Measurements from ENCODE around the gene GARIN5A.
"Not testable (repeated sequence)": the region's sequence is repeated elsewhere in the genome, so short reads cannot be mapped to it uniquely, and the experiment has no call there.

The GARIN5A gene

DNA sequence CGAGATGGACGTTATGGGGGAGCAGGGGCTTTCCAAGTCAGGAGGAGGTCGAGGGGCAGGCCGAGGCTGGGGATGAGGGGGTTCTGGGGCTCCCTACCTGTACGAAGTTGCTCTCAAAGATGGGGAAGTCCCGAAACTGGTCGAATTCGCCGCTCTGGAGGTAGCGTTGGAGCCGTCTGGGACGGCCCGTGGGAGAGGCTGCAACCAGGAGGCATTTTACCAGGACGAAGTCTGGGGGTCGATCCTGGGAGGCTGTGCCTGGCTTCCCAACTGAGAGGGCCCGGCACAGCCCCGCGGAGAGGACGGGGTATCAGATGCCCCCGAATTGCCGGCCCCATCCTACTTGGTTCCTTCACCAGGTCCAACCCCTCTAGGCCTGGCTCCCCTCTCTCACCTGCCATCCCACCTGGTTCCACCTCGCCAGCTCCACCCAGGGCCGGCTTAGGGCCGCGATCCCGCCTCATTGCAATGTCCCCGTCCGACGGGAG lies 868 bp downstream of the GARIN5A start:
- H4K8ac ChIP-seq (ENCODE audit: low read depth, low read length), result no peak overlapping the region
- no peak overlapping the region for H2BK120ac ChIP-seq (ENCODE audit: low read depth, low read length)
- no peak for DNase-seq
- no peak overlapping the region for H3K4me3 ChIP-seq (ENCODE audit: low read length)
- no peak overlapping the region for H3K23ac ChIP-seq (ENCODE audit: low read length)
- H3K27ac ChIP-seq (ENCODE audit: low read depth, low read length), result no peak overlapping the region
- H3K4me1 ChIP-seq (ENCODE audit: control insufficient read depth, low read depth, low read length), result no peaks in the 10 kb centered on the region
- H3K79me2 ChIP-seq (ENCODE audit: control insufficient read depth, insufficient read depth, low read length), result peaks cover 10% of the 10 kb centered on the region
- no peak overlapping the region for H3K4ac ChIP-seq (ENCODE audit: low read depth, low read length)
- no peak overlapping the region for H2BK15ac ChIP-seq (replicated peaks; ENCODE audit: low read depth)
- H3K4me2 ChIP-seq (ENCODE audit: low read length), result no peak overlapping the region
- H3K18ac ChIP-seq (ENCODE audit: low read length), result no peak overlapping the region
- no peak overlapping the region for H4K5ac ChIP-seq (ENCODE audit: low read length)
- H3K36me3 ChIP-seq (ENCODE audit: control insufficient read depth, insufficient read depth, low read length), result no peaks in the 10 kb centered on the region
- no peak overlapping the region for H2BK5ac ChIP-seq (ENCODE audit: low read length)
- peaks cover 12% of the 10 kb centered on the region for H3K79me1 ChIP-seq (ENCODE audit: low read length)
- no peak overlapping the region for H2AK5ac ChIP-seq (ENCODE audit: low read length)
- no CpG with 5 or more reads among the region's 29 CpGs for WGBS (ENCODE audit: extremely low coverage, insufficient coverage, low lambda C conversion rate)
- H3K27me3 ChIP-seq (ENCODE audit: insufficient read depth, low read length, poor library complexity), result no peaks in the 10 kb centered on the region
- no peak overlapping the region for H3K9ac ChIP-seq (ENCODE audit: low read length)
- no peak overlapping the region for H3K56ac ChIP-seq (ENCODE audit: low read length)

DNA sequence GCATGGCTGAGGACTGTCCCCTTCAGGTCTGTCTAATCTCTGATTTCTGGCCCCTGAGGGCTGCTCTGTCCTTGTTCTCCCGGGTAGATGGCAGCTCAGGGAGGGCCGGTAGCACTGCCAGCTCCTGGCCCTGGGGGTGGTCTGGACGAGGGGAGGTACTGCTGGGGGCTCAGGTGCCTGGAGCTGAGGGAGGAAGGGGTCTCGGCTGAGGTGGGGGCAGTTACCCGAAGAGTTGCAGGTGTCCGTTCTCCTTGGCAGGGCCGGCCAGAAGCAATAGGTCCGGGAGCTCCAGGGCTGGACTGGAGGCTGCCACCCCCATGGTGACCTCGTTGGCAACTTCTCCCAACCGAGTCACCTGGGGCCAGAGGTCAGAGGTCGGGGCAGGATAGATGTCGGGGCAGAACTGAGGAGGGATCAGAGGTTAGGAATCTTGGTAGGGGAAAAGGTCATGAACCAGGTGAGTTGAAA lies 1.5 kb downstream of the GARIN5A start:
- H3K18ac ChIP-seq (ENCODE audit: low read length), result no peak overlapping the region
- H3K4me3 ChIP-seq (ENCODE audit: low read length), result no peak overlapping the region
- no peaks in the 10 kb centered on the region for H3K36me3 ChIP-seq (ENCODE audit: control insufficient read depth, insufficient read depth, low read length)
- no peak overlapping the region for H3K9ac ChIP-seq (ENCODE audit: low read length)
- H2AK5ac ChIP-seq (ENCODE audit: low read length), result no peak overlapping the region
- H4K8ac ChIP-seq (ENCODE audit: low read depth, low read length), result no peak overlapping the region
- DNase-seq, result no peak
- H3K4me2 ChIP-seq (ENCODE audit: low read length), result no peak overlapping the region
- H3K79me1 ChIP-seq (ENCODE audit: low read length), result peaks cover 12% of the 10 kb centered on the region
- no peak overlapping the region for H3K23ac ChIP-seq (ENCODE audit: low read length)
- no peaks in the 10 kb centered on the region for H3K27me3 ChIP-seq (ENCODE audit: insufficient read depth, low read length, poor library complexity)
- H3K27ac ChIP-seq (ENCODE audit: low read depth, low read length), result no peak overlapping the region
- no peak overlapping the region for H4K5ac ChIP-seq (ENCODE audit: low read length)
- H2BK15ac ChIP-seq (replicated peaks; ENCODE audit: low read depth), result no peak overlapping the region
- H2BK120ac ChIP-seq (ENCODE audit: low read depth, low read length), result no peak overlapping the region
- peaks cover 10% of the 10 kb centered on the region for H3K79me2 ChIP-seq (ENCODE audit: control insufficient read depth, insufficient read depth, low read length)
- no peak overlapping the region for H2BK5ac ChIP-seq (ENCODE audit: low read length)
- WGBS (ENCODE audit: extremely low coverage, insufficient coverage, low lambda C conversion rate), result no CpG with 5 or more reads among the region's 12 CpGs
- H3K4ac ChIP-seq (ENCODE audit: low read depth, low read length), result no peak overlapping the region
- no peaks in the 10 kb centered on the region for H3K4me1 ChIP-seq (ENCODE audit: control insufficient read depth, low read depth, low read length)
- no peak overlapping the region for H3K56ac ChIP-seq (ENCODE audit: low read length)

DNA sequence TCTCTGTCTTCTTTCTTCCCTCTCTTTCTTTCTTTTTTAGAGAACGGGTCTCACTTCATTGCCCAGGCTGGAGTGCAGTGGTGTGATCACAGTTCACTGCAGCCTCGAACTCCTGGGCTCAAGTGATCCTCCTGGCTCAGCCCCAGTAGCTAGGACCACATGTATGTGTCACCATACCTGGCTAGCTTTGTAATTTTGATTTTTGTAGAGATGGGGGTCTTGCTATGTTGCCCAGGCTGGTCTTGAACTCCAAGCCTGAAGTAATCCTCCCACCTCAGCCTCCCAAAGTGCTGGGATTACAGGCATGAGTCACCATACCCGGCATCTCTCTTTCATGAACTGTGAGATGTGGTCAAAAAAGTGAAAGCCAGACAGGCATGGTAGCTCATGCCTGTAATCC lies 3.3 kb downstream of the GARIN5A start:
- H3K56ac ChIP-seq (ENCODE audit: low read length); H3K79me2 ChIP-seq (ENCODE audit: control insufficient read depth, insufficient read depth, low read length); H3K4ac ChIP-seq (ENCODE audit: low read depth, low read length); H4K8ac ChIP-seq (ENCODE audit: low read depth, low read length); H2AK5ac ChIP-seq (ENCODE audit: low read length); DNase-seq; H4K5ac ChIP-seq (ENCODE audit: low read length); H3K4me3 ChIP-seq (ENCODE audit: low read length); H2BK15ac ChIP-seq (replicated peaks; ENCODE audit: low read depth); H3K18ac ChIP-seq (ENCODE audit: low read length); H3K4me2 ChIP-seq (ENCODE audit: low read length); H2BK5ac ChIP-seq (ENCODE audit: low read length); H3K9ac ChIP-seq (ENCODE audit: low read length); H3K27me3 ChIP-seq (ENCODE audit: insufficient read depth, low read length, poor library complexity); H3K36me3 ChIP-seq (ENCODE audit: control insufficient read depth, insufficient read depth, low read length); H3K27ac ChIP-seq (ENCODE audit: low read depth, low read length); H3K23ac ChIP-seq (ENCODE audit: low read length); H3K79me1 ChIP-seq (ENCODE audit: low read length); H3K4me1 ChIP-seq (ENCODE audit: control insufficient read depth, low read depth, low read length); H2BK120ac ChIP-seq (ENCODE audit: low read depth, low read length): not testable (repeated sequence)
- WGBS (ENCODE audit: extremely low coverage, insufficient coverage, low lambda C conversion rate), result no CpG with 5 or more reads among the region's 3 CpGs

DNA sequence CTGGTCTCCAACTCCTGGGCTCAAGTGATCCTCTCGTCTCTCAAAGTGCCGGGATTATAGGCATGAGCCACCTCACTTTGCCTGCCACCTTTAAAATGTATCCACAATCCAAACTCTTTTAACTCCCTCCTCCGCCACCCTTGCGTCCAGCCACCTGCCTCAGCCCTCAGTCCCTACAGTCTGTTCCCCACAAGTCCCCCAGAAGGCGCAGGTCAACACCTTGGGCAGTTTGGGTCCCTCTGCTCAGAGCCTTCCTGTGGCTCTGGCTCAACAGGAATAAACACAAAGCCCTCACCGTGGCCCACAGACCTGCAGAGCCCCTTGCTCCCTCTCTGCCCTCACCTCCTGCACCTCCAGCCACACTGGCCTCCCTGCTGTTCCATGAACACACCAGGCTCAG lies 7.8 kb downstream of the GARIN5A start:
- Histone ChIP-seq H3K4ac (ENCODE audit: low read depth, low read length) (no peak overlapping the region), H3K27ac (ENCODE audit: low read depth, low read length) (no peak overlapping the region), H3K4me2 (ENCODE audit: low read length) (no peak overlapping the region), H2BK120ac (ENCODE audit: low read depth, low read length) (no peak overlapping the region), H3K23ac (ENCODE audit: low read length) (no peak overlapping the region), H2BK15ac (replicated peaks; ENCODE audit: low read depth) (no peak overlapping the region), H2BK5ac (ENCODE audit: low read length) (no peak overlapping the region), H3K79me2 (ENCODE audit: control insufficient read depth, insufficient read depth, low read length) (no peaks in the 10 kb centered on the region), H3K4me3 (ENCODE audit: low read length) (no peak overlapping the region), H4K5ac (ENCODE audit: low read length) (no peak overlapping the region), H3K18ac (ENCODE audit: low read length) (no peak overlapping the region), H2AK5ac (ENCODE audit: low read length) (no peak overlapping the region), H3K36me3 (ENCODE audit: control insufficient read depth, insufficient read depth, low read length) (no peaks in the 10 kb centered on the region), H3K27me3 (ENCODE audit: insufficient read depth, low read length, poor library complexity) (no peaks in the 10 kb centered on the region), H3K79me1 (ENCODE audit: low read length) (no peaks in the 10 kb centered on the region), H3K4me1 (ENCODE audit: control insufficient read depth, low read depth, low read length) (no peaks in the 10 kb centered on the region), H4K8ac (ENCODE audit: low read depth, low read length) (no peak overlapping the region), H3K56ac (ENCODE audit: low read length) (no peak overlapping the region), H3K9ac (ENCODE audit: low read length) (no peak overlapping the region)
- no CpG with 5 or more reads among the region's 6 CpGs for WGBS (ENCODE audit: extremely low coverage, insufficient coverage, low lambda C conversion rate)
- DNase-seq, result no peak

DNA sequence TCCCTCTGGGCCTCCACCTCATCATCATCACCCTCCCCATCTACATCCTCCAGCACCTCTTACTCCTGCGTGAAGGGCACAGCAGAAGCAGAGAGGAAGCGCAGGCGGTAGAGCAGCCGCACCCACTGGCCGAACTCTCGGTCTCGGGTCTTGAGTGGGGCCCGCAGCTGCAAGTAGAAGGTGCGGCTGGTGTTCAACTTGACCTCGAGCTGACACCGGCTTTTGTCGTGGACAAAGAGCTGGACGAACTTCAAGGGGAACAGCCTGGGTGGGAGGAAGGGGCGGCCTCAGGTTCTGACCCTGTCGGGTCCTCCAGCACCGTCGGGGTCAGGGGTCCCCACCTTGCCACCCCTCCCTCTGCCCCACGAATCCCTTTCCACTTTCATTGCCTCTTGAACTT lies 9.1 kb downstream of the GARIN5A start:
- H2BK5ac ChIP-seq (ENCODE audit: low read length), result no peak overlapping the region
- no peaks in the 10 kb centered on the region for H3K27me3 ChIP-seq (ENCODE audit: insufficient read depth, low read length, poor library complexity)
- no peak overlapping the region for H3K56ac ChIP-seq (ENCODE audit: low read length)
- H3K4me2 ChIP-seq (ENCODE audit: low read length), result no peak overlapping the region
- H3K27ac ChIP-seq (ENCODE audit: low read depth, low read length), result no peak overlapping the region
- H4K8ac ChIP-seq (ENCODE audit: low read depth, low read length), result no peak overlapping the region
- no peak overlapping the region for H3K18ac ChIP-seq (ENCODE audit: low read length)
- no peak overlapping the region for H3K23ac ChIP-seq (ENCODE audit: low read length)
- H2AK5ac ChIP-seq (ENCODE audit: low read length), result no peak overlapping the region
- H3K36me3 ChIP-seq (ENCODE audit: control insufficient read depth, insufficient read depth, low read length), result no peaks in the 10 kb centered on the region
- no peak overlapping the region for H3K9ac ChIP-seq (ENCODE audit: low read length)
- no peak overlapping the region for H2BK120ac ChIP-seq (ENCODE audit: low read depth, low read length)
- no peaks in the 10 kb centered on the region for H3K79me2 ChIP-seq (ENCODE audit: control insufficient read depth, insufficient read depth, low read length)
- H3K4me3 ChIP-seq (ENCODE audit: low read length), result no peak overlapping the region
- WGBS (ENCODE audit: extremely low coverage, insufficient coverage, low lambda C conversion rate), result no CpG with 5 or more reads among the region's 18 CpGs
- no peak overlapping the region for H2BK15ac ChIP-seq (replicated peaks; ENCODE audit: low read depth)
- no peak overlapping the region for H4K5ac ChIP-seq (ENCODE audit: low read length)
- H3K79me1 ChIP-seq (ENCODE audit: low read length), result no peaks in the 10 kb centered on the region
- H3K4me1 ChIP-seq (ENCODE audit: control insufficient read depth, low read depth, low read length), result no peaks in the 10 kb centered on the region
- no peak overlapping the region for H3K4ac ChIP-seq (ENCODE audit: low read depth, low read length)
- DNase-seq, result no peak

DNA sequence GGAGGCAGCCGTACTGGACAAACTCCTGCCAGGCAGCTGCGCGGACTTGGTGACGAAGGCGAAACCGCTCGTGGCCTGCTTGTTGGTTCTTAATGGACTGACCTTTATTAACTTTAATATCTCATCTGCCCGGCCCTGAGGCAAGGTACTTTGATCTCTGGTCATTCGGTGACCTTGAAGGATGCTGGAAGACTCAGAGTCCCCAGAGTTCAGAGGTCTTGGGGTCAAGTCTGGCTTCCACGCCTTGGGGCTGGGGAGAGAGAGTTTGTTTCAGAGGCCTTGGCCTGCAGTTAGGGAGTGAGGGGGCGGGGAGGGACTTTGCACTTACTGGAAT lies 10.0 kb downstream of the GARIN5A start:
- Histone ChIP-seq H3K4me1 (ENCODE audit: control insufficient read depth, low read depth, low read length) (no peaks in the 10 kb centered on the region), H3K79me2 (ENCODE audit: control insufficient read depth, insufficient read depth, low read length) (no peaks in the 10 kb centered on the region), H3K36me3 (ENCODE audit: control insufficient read depth, insufficient read depth, low read length) (no peaks in the 10 kb centered on the region), H2AK5ac (ENCODE audit: low read length) (no peak overlapping the region), H2BK5ac (ENCODE audit: low read length) (no peak overlapping the region), H3K79me1 (ENCODE audit: low read length) (no peaks in the 10 kb centered on the region), H3K23ac (ENCODE audit: low read length) (no peak overlapping the region), H3K4me3 (ENCODE audit: low read length) (no peak overlapping the region), H2BK120ac (ENCODE audit: low read depth, low read length) (no peak overlapping the region), H3K27ac (ENCODE audit: low read depth, low read length) (no peak overlapping the region), H3K56ac (ENCODE audit: low read length) (no peak overlapping the region), H3K4me2 (ENCODE audit: low read length) (no peak overlapping the region), H3K4ac (ENCODE audit: low read depth, low read length) (no peak overlapping the region), H3K27me3 (ENCODE audit: insufficient read depth, low read length, poor library complexity) (no peaks in the 10 kb centered on the region), H4K8ac (ENCODE audit: low read depth, low read length) (no peak overlapping the region), H3K9ac (ENCODE audit: low read length) (no peak overlapping the region), H2BK15ac (replicated peaks; ENCODE audit: low read depth) (no peak overlapping the region), H4K5ac (ENCODE audit: low read length) (no peak overlapping the region), H3K18ac (ENCODE audit: low read length) (no peak overlapping the region)
- DNase-seq, result no peak
- no CpG with 5 or more reads among the region's 11 CpGs for WGBS (ENCODE audit: extremely low coverage, insufficient coverage, low lambda C conversion rate)

Measured in mesendoderm (in vitro differentiated cells).